NT2/D1 (cell line): ENCODE results near the gene DIP2C.

Experiments
- SUZ12 ChIP-seq: IDR thresholded peaks from 2 replicates; pipeline ENCODE4 v1.6.1; 2011; ENCODE audit not compliant: insufficient read length, insufficient read depth; ENCODE audit errors: extremely low read depth
- YY1 ChIP-seq: IDR thresholded peaks from 2 replicates; pipeline ENCODE4 v1.6.1; 2011; ENCODE audit not compliant: insufficient read length, insufficient read depth

GRCh38 chr10:655184-655583 is 34.3 kb downstream of the DIP2C start:
- TF ChIP-seq YY1 (no peak), SUZ12 (no peak)
